ENCODE results near the gene ALDH1B1.

Gene ALDH1B1

GRCh38 chr9:38387066-38387465, 5.4 kb upstream of the ALDH1B1 start:
- Histone ChIP-seq H4K20me1 (ENCODE audit: low read depth, low read length) (no peaks in the 10 kb centered on the region), H2AFZ (ENCODE audit: low read depth, low read length, severe bottlenecking) (no peak overlapping the region), H3K9ac (ENCODE audit: low read length) (no peak overlapping the region), H3K4me2 (ENCODE audit: low read depth, low read length, poor library complexity, severe bottlenecking) (no peak overlapping the region), H3K9me2 (replicated peaks; ENCODE audit: insufficient read depth, low read length) (no peaks in the 10 kb centered on the region), H3K27ac (ENCODE audit: low read depth, low read length) (no peak overlapping the region), H3K9me3 (ENCODE audit: insufficient read depth, low read length) (peaks cover 16% of the 10 kb centered on the region; the same call in 1 of the 2 replicates), H3K4me3 (ENCODE audit: insufficient read depth, low read length, poor library complexity, severe bottlenecking) (no peak overlapping the region), H3K27me3 (ENCODE audit: low read length) (no peaks in the 10 kb centered on the region), H3F3A (ENCODE audit: insufficient read depth) (no peaks in the 10 kb centered on the region), H3K36me3 (ENCODE audit: low read length) (no peaks in the 10 kb centered on the region), H3K79me2 (ENCODE audit: insufficient read depth, low read length) (no peaks in the 10 kb centered on the region)
- TF ChIP-seq EZH2phosphoT487 (conservative IDR thresholded peaks at IDR 0.05; ENCODE audit: low read length) = no peak

GRCh38 chr9:38387751-38388150, 4.8 kb upstream of the ALDH1B1 start:
- H3K9me3 ChIP-seq (ENCODE audit: insufficient read depth, low read length) = peaks cover 16% of the 10 kb centered on the region; the same call in 1 of the 2 replicates
- no peak overlapping the region for H2AFZ ChIP-seq (ENCODE audit: low read depth, low read length, severe bottlenecking)
- H3F3A ChIP-seq (ENCODE audit: insufficient read depth) = no peaks in the 10 kb centered on the region
- no peaks in the 10 kb centered on the region for H3K79me2 ChIP-seq (ENCODE audit: insufficient read depth, low read length)
- H3K9ac ChIP-seq (ENCODE audit: low read length) = no peak overlapping the region
- H3K27me3 ChIP-seq (ENCODE audit: low read length) = no peaks in the 10 kb centered on the region
- TF ChIP-seq EZH2phosphoT487 (conservative IDR thresholded peaks at IDR 0.05; ENCODE audit: low read length) (no peak), CTCF (IDR thresholded peaks at IDR 0.05; ENCODE audit: insufficient read depth, low read length, poor library complexity, severe bottlenecking) (no peak)
- H3K9me2 ChIP-seq (replicated peaks; ENCODE audit: insufficient read depth, low read length) = no peaks in the 10 kb centered on the region
- H3K4me3 ChIP-seq (ENCODE audit: insufficient read depth, low read length, poor library complexity, severe bottlenecking) = no peak overlapping the region
- H4K20me1 ChIP-seq (ENCODE audit: low read depth, low read length) = no peaks in the 10 kb centered on the region
- H3K36me3 ChIP-seq (ENCODE audit: low read length) = no peaks in the 10 kb centered on the region
- no peak overlapping the region for H3K4me2 ChIP-seq (ENCODE audit: low read depth, low read length, poor library complexity, severe bottlenecking)
- H3K27ac ChIP-seq (ENCODE audit: low read depth, low read length) = no peak overlapping the region

- H3K9me2 ChIP-seq (replicated peaks; ENCODE audit: insufficient read depth, low read length) = no peaks in the 10 kb centered on the region
Observed at GRCh38 chr9:38388283-38389223, 3.9 kb upstream of the ALDH1B1 start.

More at GRCh38 chr9:38388283-38389223, 3.9 kb upstream of the ALDH1B1 start:
- Histone ChIP-seq H3K4me3 (ENCODE audit: insufficient read depth, low read length, poor library complexity, severe bottlenecking) (no peak overlapping the region), H2AFZ (ENCODE audit: low read depth, low read length, severe bottlenecking) (no peak overlapping the region), H4K20me1 (ENCODE audit: low read depth, low read length) (no peaks in the 10 kb centered on the region), H3K27me3 (ENCODE audit: low read length) (no peaks in the 10 kb centered on the region), H3K9me3 (ENCODE audit: insufficient read depth, low read length) (peaks cover 16% of the 10 kb centered on the region; the same call in 1 of the 2 replicates), H3K4me2 (ENCODE audit: low read depth, low read length, poor library complexity, severe bottlenecking) (no peak overlapping the region), H3K79me2 (ENCODE audit: insufficient read depth, low read length) (no peaks in the 10 kb centered on the region; the same call in 1 of the 2 replicates), H3K9ac (ENCODE audit: low read length) (no peak overlapping the region), H3F3A (ENCODE audit: insufficient read depth) (no peaks in the 10 kb centered on the region), H3K36me3 (ENCODE audit: low read length) (no peaks in the 10 kb centered on the region), H3K27ac (ENCODE audit: low read depth, low read length) (no peak overlapping the region)
- TF ChIP-seq CTCF (IDR thresholded peaks at IDR 0.05; ENCODE audit: insufficient read depth, low read length, poor library complexity, severe bottlenecking) (no peak), EZH2phosphoT487 (conservative IDR thresholded peaks at IDR 0.05; ENCODE audit: low read length) (no peak)

Measured in SU-DHL-6 (cell line).